Fibroblast of mammary gland (primary cell): ENCODE results near the gene GOLGA8B.
"Not testable (repeated sequence)": the region's sequence is repeated elsewhere in the genome, so short reads cannot be mapped to it uniquely, and the experiment has no call there.

Source experiments
- DNase-seq: peaks from one replicate; pipeline ENCODE4 v3.0.0-alpha.2; 2010; ENCODE audit warnings: low read depth
- H3K4me3 ChIP-seq: 2 replicates; pipeline ENCODE4 v1.5.1; 2011; ENCODE audit warnings: low read depth, mild to moderate bottlenecking, low read length, moderate library complexity; ENCODE audit not compliant: control insufficient read depth
- TF ChIP-seq, protein P1 (sequence below): conservative IDR thresholded peaks from 2 replicates; pipeline ENCODE4 v1.5.1; 2011; ENCODE audit warnings: low read depth, low read length, inconsistent platforms; ENCODE audit not compliant: control insufficient read depth, insufficient read depth

The GOLGA8B gene

GRCh38 chr15:34600923-34601322, 17.5 kb upstream of the GOLGA8B start:
- TF ChIP-seq, protein P1, sequence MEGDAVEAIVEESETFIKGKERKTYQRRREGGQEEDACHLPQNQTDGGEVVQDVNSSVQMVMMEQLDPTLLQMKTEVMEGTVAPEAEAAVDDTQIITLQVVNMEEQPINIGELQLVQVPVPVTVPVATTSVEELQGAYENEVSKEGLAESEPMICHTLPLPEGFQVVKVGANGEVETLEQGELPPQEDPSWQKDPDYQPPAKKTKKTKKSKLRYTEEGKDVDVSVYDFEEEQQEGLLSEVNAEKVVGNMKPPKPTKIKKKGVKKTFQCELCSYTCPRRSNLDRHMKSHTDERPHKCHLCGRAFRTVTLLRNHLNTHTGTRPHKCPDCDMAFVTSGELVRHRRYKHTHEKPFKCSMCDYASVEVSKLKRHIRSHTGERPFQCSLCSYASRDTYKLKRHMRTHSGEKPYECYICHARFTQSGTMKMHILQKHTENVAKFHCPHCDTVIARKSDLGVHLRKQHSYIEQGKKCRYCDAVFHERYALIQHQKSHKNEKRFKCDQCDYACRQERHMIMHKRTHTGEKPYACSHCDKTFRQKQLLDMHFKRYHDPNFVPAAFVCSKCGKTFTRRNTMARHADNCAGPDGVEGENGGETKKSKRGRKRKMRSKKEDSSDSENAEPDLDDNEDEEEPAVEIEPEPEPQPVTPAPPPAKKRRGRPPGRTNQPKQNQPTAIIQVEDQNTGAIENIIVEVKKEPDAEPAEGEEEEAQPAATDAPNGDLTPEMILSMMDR, result no peak
- H3K4me3 ChIP-seq, result no peak overlapping the region
- no peak for DNase-seq

DNA sequence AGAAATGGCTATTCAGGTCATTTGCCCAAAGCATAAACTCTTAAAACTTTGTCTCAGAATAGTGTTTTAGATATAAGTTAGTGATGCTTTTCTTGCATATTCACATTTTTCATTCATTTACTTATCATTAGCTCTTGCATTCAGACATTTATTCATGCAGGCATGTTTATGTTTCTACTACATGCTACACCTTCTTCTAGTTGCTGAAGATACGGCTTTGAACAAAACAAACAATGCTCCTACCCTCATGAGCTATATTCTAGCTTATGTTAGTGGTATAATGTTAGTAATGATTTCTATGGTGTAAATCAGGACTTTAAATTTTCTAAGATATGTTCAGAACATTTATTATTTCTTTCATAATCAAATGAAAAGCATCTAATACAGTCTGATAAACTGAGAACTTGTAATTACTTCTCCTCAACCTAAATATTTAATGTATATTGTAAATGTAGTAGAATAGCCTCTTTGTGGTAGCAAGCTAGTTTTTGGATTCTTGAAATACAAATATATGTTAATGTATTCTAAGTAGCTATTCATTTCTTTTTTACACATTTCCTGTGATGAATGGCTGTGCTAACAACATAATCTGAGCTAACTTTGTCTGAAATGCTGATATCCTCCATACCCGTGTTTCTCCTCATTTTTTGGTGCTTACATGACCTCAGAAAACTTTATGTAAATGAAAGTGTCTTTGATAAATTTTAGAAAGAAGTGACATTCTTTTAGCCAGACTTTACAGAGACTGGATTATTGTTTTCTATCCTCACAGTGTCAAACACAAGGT, 15.5 kb upstream of the GOLGA8B start:
- H3K4me3 ChIP-seq, result no peak overlapping the region
- TF ChIP-seq, protein P1, result no peak
- no peak for DNase-seq

DNA sequence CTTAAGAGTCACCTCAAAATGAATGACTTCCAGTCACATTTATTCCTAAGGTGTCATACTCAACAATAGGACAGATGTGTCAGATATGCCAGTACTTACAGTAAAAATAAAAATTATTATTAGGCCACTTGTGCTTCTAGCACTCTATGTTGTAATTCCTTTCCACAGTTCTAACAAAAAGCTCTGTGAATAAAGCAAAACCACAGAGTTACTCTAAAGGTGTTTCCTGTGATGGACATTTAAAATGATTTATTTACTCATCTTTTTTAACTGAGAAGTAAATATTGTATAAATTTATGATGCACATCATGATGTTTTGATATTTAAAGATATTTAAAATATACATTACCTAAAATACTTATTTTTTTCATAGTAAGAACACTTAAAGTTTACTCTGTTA, 13.9 kb upstream of the GOLGA8B start:
- TF ChIP-seq, protein P1, result no peak
- H3K4me3 ChIP-seq, result no peak overlapping the region
- DNase-seq, result no peak

GRCh38 chr15:34594361-34594760, 10.9 kb upstream of the GOLGA8B start:
- TF ChIP-seq, protein P1, result no peak
- no peak overlapping the region for H3K4me3 ChIP-seq
- no peak for DNase-seq

GRCh38 chr15:34591306-34591705, 7.9 kb upstream of the GOLGA8B start:
- no peak overlapping the region for H3K4me3 ChIP-seq
- no peak for DNase-seq
- TF ChIP-seq, protein P1, result no peak

- TF ChIP-seq, protein P1, result peak; percentile 82
- DNase-seq, result peak; percentile 90
- peak overlapping the region; percentile 43 for H3K4me3 ChIP-seq
These were observed 4.7 kb upstream of the GOLGA8B start for GRCh38 chr15:34588046-34588674.

DNA sequence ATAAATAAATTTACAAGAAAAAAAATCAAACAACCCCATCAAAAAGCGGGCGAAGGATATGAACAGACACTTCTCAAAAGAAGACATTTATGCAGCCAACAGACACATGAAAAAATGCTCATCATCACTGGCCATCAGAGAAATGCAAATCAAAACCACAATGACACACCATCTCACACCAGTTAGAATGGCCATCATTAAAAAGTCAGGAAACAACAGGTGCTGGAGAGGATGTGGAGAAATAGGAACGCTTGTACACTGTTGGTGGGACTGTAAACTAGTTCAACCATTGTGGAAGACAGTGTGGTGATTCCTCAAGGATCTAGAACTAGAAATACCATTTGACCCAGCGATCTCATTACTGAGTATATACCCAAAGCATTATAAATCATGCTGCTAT, 2.5 kb upstream of the GOLGA8B start:
- not testable (repeated sequence) for DNase-seq, H3K4me3 ChIP-seq
